SK-MEL-5 (cell line): ENCODE data around the gene OTUD6A. TPM values are rescaled to one million over a fixed set of nuclear protein-coding genes. Genes with fewer than 3 reads are reported as not detected.

ENCODE experiments used
- DNase-seq: peaks from one replicate; pipeline ENCODE4 v3.0.0-alpha.2; 2016; ENCODE audit warnings: low read depth, low spot score
- in situ Hi-C: cut with HindIII; loops from 2 replicates; pipeline ENCODE4 v1.10.0; 2016; ENCODE audit warnings: low sequenced_read_pairs, high pct_unique_total_duplicates, low pct_unique_long_range_greater_than_20kb
- total RNA-seq: library from RNA; depleted of rRNA; stranded (reverse); fragments of >200 nt; shearing (Covaris generic); gene quantifications from 2 replicates; pipeline ENCODE4 v1.2.3, GENCODE V29; 2014

Gene OTUD6A
- total RNA-seq, 1 experiment from 2014 or later: not detected

GRCh38 chrX:70042399-70043371, 19.6 kb upstream of the OTUD6A start:
- DNase-seq: no peak
- in situ Hi-C loops: no loop called here

GRCh38 chrX:70043685-70044084, 18.6 kb upstream of the OTUD6A start:
- no peak for DNase-seq
- in situ Hi-C loops: no loop called here

- no peak for DNase-seq
- in situ Hi-C loops: no loop called here
These were observed 17.6 kb upstream of the OTUD6A start for GRCh38 chrX:70044541-70045245.

GRCh38 chrX:70046978-70047377, 15.3 kb upstream of the OTUD6A start:
- DNase-seq: no peak
- in situ Hi-C loops: no loop called here

GRCh38 chrX:70049406-70049805, 12.9 kb upstream of the OTUD6A start:
- DNase-seq: no peak
- in situ Hi-C loops: no loop called here

GRCh38 chrX:70049925-70050324, 12.3 kb upstream of the OTUD6A start, which contains the start of gene AWAT2:
AWAT2 (minus strand) TSS chrX:70049938; CDS start chrX:70049932, 6 bp downstream.
- in situ Hi-C loops: no loop called here

GRCh38 chrX:70052895-70053615, 9.2 kb upstream of the OTUD6A start:
- in situ Hi-C loops: no loop called here
- DNase-seq: no peak

More at GRCh38 chrX:70049925-70050324, 12.3 kb upstream of the OTUD6A start, which contains the start of gene AWAT2:
- no peak for DNase-seq

GRCh38 chrX:70054391-70054790, 7.9 kb upstream of the OTUD6A start:
- in situ Hi-C loops: no loop called here
- DNase-seq: no peak

- DNase-seq: no peak
- in situ Hi-C loops: no loop called here
These were observed 799 bp downstream of the OTUD6A start for GRCh38 chrX:70062961-70063550.

GRCh38 chrX:70066646-70067045, 4.4 kb downstream of the OTUD6A start:
- in situ Hi-C loops: no loop called here
- no peak for DNase-seq

- in situ Hi-C loops: no loop called here
- no peak for DNase-seq
These were observed 17.0 kb downstream of the OTUD6A start for GRCh38 chrX:70079297-70079696.

- DNase-seq: no peak
- in situ Hi-C loops: no loop called here
These were observed 17.6 kb downstream of the OTUD6A start for GRCh38 chrX:70079870-70080269.

GRCh38 chrX:70082723-70083122, 20.5 kb downstream of the OTUD6A start:
- DNase-seq: no peak
- in situ Hi-C loops: no loop called here

- no peak for DNase-seq
- in situ Hi-C loops: no loop called here
These were observed 22.5 kb downstream of the OTUD6A start for GRCh38 chrX:70084592-70085240.

- DNase-seq: no peak
- in situ Hi-C loops: no loop called here
These were observed 25.8 kb downstream of the OTUD6A start for GRCh38 chrX:70087857-70088630.

- DNase-seq: no peak
- in situ Hi-C loops: no loop called here
These were observed 26.5 kb downstream of the OTUD6A start for GRCh38 chrX:70088751-70089150.
